GM23338 (cell line): ENCODE results near the gene RGL2. TPM values are rescaled to one million over a fixed set of nuclear protein-coding genes. Genes with fewer than 3 reads are reported as not detected.
A peak's percentile ranks its signal among the peaks of the same experiment; 100 is the strongest.

Experiments
- ATAC-seq: fragments of 200-7000 bp; cut with Tn5 transposase; 3 replicates; pipeline ENCODE4 v1.9.1; 2020
- DNase-seq: peaks from one replicate; pipeline ENCODE4 v3.0.0-alpha.2; 2015; ENCODE audit warnings: low spot score
- H2AFZ ChIP-seq: fragments of 200-600 bp; sonication (generic); 2 replicates; pipeline ENCODE4 v1.8.0; 2016; ENCODE audit warnings: antibody characterized with exemption, mild to moderate bottlenecking, moderate library complexity
- H3F3A ChIP-seq: fragments of 200-600 bp; sonication (generic); replicated peaks from 2 replicates; pipeline ENCODE4 v1.8.0; 2017; ENCODE audit warnings: antibody characterized with exemption, mixed run types, low read depth
- H3K27ac ChIP-seq: fragments of 200-600 bp; sonication (generic); 2 replicates; pipeline ENCODE4 v1.6.1; 2016; ENCODE audit warnings: low read depth
- H3K27me3 ChIP-seq: fragments of 200-600 bp; sonication (generic); 2 replicates; pipeline ENCODE4 v1.8.0; 2016; ENCODE audit warnings: mild to moderate bottlenecking, mixed run types, moderate library complexity; ENCODE audit not compliant: insufficient read depth
- H3K36me3 ChIP-seq: fragments of 200-600 bp; sonication (generic); 2 replicates; pipeline ENCODE4 v1.8.0; 2016; ENCODE audit warnings: mild to moderate bottlenecking; ENCODE audit not compliant: insufficient read depth
- H3K4me1 ChIP-seq: fragments of 200-600 bp; sonication (generic); 2 replicates; pipeline ENCODE4 v1.8.0; 2016; ENCODE audit warnings: mild to moderate bottlenecking, moderate library complexity; ENCODE audit not compliant: insufficient read depth
- H3K4me2 ChIP-seq: fragments of 200-600 bp; sonication (generic); 2 replicates; pipeline ENCODE4 v1.7.1; 2017; ENCODE audit warnings: mixed run types
- H3K4me3 ChIP-seq: fragments of 200-600 bp; sonication (generic); 2 replicates; pipeline ENCODE4 v1.6.1; 2016; ENCODE audit warnings: mixed run types
- H3K79me2 ChIP-seq: fragments of 200-600 bp; sonication (generic); replicated peaks from 2 replicates; pipeline ENCODE4 v1.8.0; 2017; ENCODE audit warnings: mild to moderate bottlenecking; ENCODE audit not compliant: insufficient read depth
- H3K9me2 ChIP-seq: fragments of 200-600 bp; sonication (generic); 2 replicates; pipeline ENCODE4 v1.8.0; 2017; ENCODE audit not compliant: insufficient read depth
- H4K20me1 ChIP-seq: fragments of 200-600 bp; sonication (generic); replicated peaks from 2 replicates; pipeline ENCODE4 v1.8.0; 2017; ENCODE audit warnings: mild to moderate bottlenecking; ENCODE audit not compliant: insufficient read depth
- H3K27ac Mint-ChIP-seq: 2 replicates; pipeline ENCODE4 v1.8.0; 2020; ENCODE audit warnings: inconsistent platforms, mild to moderate bottlenecking, moderate library complexity, mixed read lengths
- H3K27me3 Mint-ChIP-seq: 3 replicates; pipeline ENCODE4 v1.8.0; 2022; ENCODE audit warnings: low read depth, mild to moderate bottlenecking, moderate library complexity, mixed read lengths, inconsistent platforms; ENCODE audit not compliant: insufficient read depth, poor library complexity
- H3K36me3 Mint-ChIP-seq: 3 replicates; pipeline ENCODE4 v1.8.0; 2021; ENCODE audit warnings: low read depth, mild to moderate bottlenecking, inconsistent platforms, moderate library complexity, mixed read lengths
- H3K4me1 Mint-ChIP-seq: 3 replicates; pipeline ENCODE4 v1.8.0; 2020; ENCODE audit warnings: mild to moderate bottlenecking, inconsistent platforms, mixed read lengths
- H3K4me3 Mint-ChIP-seq: 3 replicates; pipeline ENCODE4 v1.8.0; 2021; ENCODE audit warnings: moderate library complexity, mild to moderate bottlenecking, inconsistent platforms, mixed read lengths
- H3K9me3 Mint-ChIP-seq: 3 replicates; pipeline ENCODE4 v1.8.0; 2020; ENCODE audit warnings: moderate library complexity, mild to moderate bottlenecking, inconsistent platforms, mixed read lengths
- EZH2phosphoT487 ChIP-seq: fragments of 200-600 bp; sonication (generic); IDR thresholded peaks from one replicate; pipeline ENCODE4 v1.8.1; 2018; ENCODE audit warnings: antibody characterized with exemption; ENCODE audit not compliant: unreplicated experiment
- JUNB ChIP-seq: IDR thresholded peaks from one replicate; pipeline ENCODE4 v1.6.1; 2016; ENCODE audit warnings: antibody characterized with exemption; ENCODE audit not compliant: unreplicated experiment
- POLR2AphosphoS5 ChIP-seq: IDR thresholded peaks from 2 replicates; pipeline ENCODE4 v1.6.1; 2016; ENCODE audit warnings: antibody characterized with exemption, low read depth
- ZNF114 ChIP-seq: fragments of 250-450 bp; sonication (Bioruptor Pico); IDR thresholded peaks from 2 replicates; pipeline ENCODE4 v1.5.0; 2020; ENCODE audit warnings: mild to moderate bottlenecking, moderate library complexity
- ZNF331 ChIP-seq: fragments of 250-450 bp; sonication (Bioruptor Pico); IDR thresholded peaks from 2 replicates; pipeline ENCODE4 v1.5.0; 2020; ENCODE audit warnings: low read depth, mild to moderate bottlenecking, moderate library complexity
- polyA plus RNA-seq: library from polyadenylated mRNA; unstranded; fragments of >200 nt; fragmentation: Nextera tagmentation; extraction: Ambion mirVana; gene quantifications from 2 replicates; pipeline ENCODE4 v1.2.1, GENCODE V29; 2016
- total RNA-seq: library from RNA; depleted of rRNA; stranded (reverse); fragments of >200 nt; shearing (Covaris generic); gene quantifications from 2 replicates; pipeline ENCODE4 v1.2.3, GENCODE V29; 2014
- TF ChIP-seq, protein P1 (sequence below): fragments of 250-450 bp; sonication (Bioruptor Pico); IDR thresholded peaks from 2 replicates; pipeline ENCODE4 v1.5.0; 2020; ENCODE audit warnings: mild to moderate bottlenecking, moderate library complexity
- TF ChIP-seq, protein P2 (sequence below): IDR thresholded peaks from 2 replicates; pipeline ENCODE4 v1.6.1; 2016; ENCODE audit warnings: antibody characterized with exemption
- TF ChIP-seq, protein P3 (sequence below): IDR thresholded peaks from one replicate; pipeline ENCODE4 v1.6.1; 2018; ENCODE audit warnings: antibody characterized with exemption; ENCODE audit not compliant: unreplicated experiment
- TF ChIP-seq, protein P4 (sequence below), 2 experiments: fragments of 200-600 bp in 1 of 2; sonication (generic) in 1 of 2; conservative IDR thresholded peaks; 2 replicates each; pipeline versions ENCODE4 v1.5.1 to v1.6.1; 2016 to 2017; ENCODE audit warnings: antibody characterized with exemption in 2 of 2, low read depth in 2 of 2, mild to moderate bottlenecking in 2 of 2, moderate library complexity in 1 of 2

The RGL2 gene
- total and polyA plus RNA-seq, 2 experiments from 2014 or later: 28.0 to 52.2 TPM

DNA sequence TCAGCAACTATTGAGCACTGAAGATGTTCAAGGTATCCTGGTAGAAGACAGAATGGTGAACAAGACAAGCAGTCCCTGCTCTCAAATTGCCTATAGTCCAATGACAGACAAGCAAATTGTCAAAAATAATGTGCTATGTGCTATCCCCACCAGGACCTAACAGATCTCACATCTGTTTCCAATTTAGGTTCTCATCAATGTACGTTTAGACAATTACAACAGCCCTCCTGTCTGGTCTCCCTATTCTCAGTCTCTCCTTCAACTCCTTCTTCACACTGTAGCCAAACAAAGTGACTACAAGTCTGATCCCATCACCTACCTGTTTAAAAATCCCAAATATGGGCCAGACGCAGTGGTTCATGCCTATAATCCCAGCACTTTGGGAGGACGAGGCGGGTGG, 7.6 kb upstream of the RGL2 start (continued):
- TF ChIP-seq, protein P1, sequence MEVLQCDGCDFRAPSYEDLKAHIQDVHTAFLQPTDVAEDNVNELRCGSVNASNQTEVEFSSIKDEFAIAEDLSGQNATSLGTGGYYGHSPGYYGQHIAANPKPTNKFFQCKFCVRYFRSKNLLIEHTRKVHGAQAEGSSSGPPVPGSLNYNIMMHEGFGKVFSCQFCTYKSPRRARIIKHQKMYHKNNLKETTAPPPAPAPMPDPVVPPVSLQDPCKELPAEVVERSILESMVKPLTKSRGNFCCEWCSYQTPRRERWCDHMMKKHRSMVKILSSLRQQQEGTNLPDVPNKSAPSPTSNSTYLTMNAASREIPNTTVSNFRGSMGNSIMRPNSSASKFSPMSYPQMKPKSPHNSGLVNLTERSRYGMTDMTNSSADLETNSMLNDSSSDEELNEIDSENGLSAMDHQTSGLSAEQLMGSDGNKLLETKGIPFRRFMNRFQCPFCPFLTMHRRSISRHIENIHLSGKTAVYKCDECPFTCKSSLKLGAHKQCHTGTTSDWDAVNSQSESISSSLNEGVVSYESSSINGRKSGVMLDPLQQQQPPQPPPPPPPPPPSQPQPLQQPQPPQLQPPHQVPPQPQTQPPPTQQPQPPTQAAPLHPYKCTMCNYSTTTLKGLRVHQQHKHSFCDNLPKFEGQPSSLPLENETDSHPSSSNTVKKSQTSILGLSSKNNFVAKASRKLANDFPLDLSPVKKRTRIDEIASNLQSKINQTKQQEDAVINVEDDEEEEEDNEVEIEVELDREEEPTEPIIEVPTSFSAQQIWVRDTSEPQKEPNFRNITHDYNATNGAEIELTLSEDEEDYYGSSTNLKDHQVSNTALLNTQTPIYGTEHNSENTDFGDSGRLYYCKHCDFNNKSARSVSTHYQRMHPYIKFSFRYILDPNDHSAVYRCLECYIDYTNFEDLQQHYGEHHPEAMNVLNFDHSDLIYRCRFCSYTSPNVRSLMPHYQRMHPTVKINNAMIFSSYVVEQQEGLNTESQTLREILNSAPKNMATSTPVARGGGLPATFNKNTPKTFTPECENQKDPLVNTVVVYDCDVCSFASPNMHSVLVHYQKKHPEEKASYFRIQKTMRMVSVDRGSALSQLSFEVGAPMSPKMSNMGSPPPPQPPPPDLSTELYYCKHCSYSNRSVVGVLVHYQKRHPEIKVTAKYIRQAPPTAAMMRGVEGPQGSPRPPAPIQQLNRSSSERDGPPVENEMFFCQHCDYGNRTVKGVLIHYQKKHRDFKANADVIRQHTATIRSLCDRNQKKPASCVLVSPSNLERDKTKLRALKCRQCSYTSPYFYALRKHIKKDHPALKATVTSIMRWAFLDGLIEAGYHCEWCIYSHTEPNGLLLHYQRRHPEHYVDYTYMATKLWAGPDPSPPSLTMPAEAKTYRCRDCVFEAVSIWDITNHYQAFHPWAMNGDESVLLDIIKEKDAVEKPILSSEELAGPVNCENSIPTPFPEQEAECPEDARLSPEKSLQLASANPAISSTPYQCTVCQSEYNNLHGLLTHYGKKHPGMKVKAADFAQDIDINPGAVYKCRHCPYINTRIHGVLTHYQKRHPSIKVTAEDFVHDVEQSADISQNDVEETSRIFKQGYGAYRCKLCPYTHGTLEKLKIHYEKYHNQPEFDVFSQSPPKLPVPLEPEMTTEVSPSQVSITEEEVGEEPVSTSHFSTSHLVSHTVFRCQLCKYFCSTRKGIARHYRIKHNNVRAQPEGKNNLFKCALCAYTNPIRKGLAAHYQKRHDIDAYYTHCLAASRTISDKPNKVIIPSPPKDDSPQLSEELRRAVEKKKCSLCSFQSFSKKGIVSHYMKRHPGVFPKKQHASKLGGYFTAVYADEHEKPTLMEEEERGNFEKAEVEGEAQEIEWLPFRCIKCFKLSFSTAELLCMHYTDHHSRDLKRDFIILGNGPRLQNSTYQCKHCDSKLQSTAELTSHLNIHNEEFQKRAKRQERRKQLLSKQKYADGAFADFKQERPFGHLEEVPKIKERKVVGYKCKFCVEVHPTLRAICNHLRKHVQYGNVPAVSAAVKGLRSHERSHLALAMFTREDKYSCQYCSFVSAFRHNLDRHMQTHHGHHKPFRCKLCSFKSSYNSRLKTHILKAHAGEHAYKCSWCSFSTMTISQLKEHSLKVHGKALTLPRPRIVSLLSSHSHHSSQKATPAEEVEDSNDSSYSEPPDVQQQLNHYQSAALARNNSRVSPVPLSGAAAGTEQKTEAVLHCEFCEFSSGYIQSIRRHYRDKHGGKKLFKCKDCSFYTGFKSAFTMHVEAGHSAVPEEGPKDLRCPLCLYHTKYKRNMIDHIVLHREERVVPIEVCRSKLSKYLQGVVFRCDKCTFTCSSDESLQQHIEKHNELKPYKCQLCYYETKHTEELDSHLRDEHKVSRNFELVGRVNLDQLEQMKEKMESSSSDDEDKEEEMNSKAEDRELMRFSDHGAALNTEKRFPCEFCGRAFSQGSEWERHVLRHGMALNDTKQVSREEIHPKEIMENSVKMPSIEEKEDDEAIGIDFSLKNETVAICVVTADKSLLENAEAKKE (CRISPR knock-in tag): no peak
- TF ChIP-seq POLR2AphosphoS5 (no peak), ZNF114 (no peak), EZH2phosphoT487 (no peak), JUNB (no peak)
- TF ChIP-seq, protein P2, sequence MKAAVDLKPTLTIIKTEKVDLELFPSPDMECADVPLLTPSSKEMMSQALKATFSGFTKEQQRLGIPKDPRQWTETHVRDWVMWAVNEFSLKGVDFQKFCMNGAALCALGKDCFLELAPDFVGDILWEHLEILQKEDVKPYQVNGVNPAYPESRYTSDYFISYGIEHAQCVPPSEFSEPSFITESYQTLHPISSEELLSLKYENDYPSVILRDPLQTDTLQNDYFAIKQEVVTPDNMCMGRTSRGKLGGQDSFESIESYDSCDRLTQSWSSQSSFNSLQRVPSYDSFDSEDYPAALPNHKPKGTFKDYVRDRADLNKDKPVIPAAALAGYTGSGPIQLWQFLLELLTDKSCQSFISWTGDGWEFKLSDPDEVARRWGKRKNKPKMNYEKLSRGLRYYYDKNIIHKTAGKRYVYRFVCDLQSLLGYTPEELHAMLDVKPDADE: no peak

DNA sequence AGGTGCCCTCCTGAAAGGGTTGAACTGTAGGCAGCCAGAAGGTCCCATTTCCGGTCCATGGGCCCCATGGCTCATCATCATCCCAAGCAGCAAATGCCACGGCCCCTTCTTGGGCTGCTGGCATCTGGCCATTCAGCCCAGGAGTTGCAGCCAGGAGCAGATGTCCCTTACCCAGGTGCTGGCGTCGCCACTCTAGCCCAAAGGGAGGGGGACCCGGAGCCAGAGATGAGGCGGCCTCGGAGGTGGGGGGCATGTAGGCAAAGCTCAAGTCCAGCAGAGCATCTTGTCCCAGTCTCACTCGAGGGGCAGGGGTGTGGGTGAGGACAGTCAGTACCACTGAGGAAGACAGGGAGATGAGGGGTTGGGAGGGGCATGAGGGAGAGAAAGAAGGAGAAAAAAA, 6.3 kb upstream of the RGL2 start:
- Mint-ChIP-seq H3K4me1 (peaks cover 6% of the 10 kb centered on the region; the same call in 2 of the 3 replicates), H3K27me3 (peaks cover 14% of the 10 kb centered on the region), H3K36me3 (peaks cover 6% of the 10 kb centered on the region), H3K4me3 (no peak overlapping the region), H3K27ac (no peak overlapping the region), H3K9me3 (no peaks in the 10 kb centered on the region)
- no peak for ATAC-seq
- no peak overlapping the region for H3K27ac ChIP-seq
- H4K20me1 ChIP-seq: peaks cover 20% of the 10 kb centered on the region
- H3K27me3 ChIP-seq: no peaks in the 10 kb centered on the region
- H3K79me2 ChIP-seq: peaks cover 28% of the 10 kb centered on the region
- no peak overlapping the region for H3K4me3 ChIP-seq
- H3K4me1 ChIP-seq: no peaks in the 10 kb centered on the region
- H2AFZ ChIP-seq: no peak overlapping the region
- H3K4me2 ChIP-seq: no peak overlapping the region
- no peaks in the 10 kb centered on the region for H3K9me2 ChIP-seq
- no peak for DNase-seq
- TF ChIP-seq EZH2phosphoT487: no peak
- TF ChIP-seq ZNF114: no peak
- TF ChIP-seq POLR2AphosphoS5: 0 out of 2 replicates have a peak, but pooled peaks have one; percentile 22
- TF ChIP-seq ZNF331 (CRISPR knock-in tag): no peak
- TF ChIP-seq, protein P3, sequence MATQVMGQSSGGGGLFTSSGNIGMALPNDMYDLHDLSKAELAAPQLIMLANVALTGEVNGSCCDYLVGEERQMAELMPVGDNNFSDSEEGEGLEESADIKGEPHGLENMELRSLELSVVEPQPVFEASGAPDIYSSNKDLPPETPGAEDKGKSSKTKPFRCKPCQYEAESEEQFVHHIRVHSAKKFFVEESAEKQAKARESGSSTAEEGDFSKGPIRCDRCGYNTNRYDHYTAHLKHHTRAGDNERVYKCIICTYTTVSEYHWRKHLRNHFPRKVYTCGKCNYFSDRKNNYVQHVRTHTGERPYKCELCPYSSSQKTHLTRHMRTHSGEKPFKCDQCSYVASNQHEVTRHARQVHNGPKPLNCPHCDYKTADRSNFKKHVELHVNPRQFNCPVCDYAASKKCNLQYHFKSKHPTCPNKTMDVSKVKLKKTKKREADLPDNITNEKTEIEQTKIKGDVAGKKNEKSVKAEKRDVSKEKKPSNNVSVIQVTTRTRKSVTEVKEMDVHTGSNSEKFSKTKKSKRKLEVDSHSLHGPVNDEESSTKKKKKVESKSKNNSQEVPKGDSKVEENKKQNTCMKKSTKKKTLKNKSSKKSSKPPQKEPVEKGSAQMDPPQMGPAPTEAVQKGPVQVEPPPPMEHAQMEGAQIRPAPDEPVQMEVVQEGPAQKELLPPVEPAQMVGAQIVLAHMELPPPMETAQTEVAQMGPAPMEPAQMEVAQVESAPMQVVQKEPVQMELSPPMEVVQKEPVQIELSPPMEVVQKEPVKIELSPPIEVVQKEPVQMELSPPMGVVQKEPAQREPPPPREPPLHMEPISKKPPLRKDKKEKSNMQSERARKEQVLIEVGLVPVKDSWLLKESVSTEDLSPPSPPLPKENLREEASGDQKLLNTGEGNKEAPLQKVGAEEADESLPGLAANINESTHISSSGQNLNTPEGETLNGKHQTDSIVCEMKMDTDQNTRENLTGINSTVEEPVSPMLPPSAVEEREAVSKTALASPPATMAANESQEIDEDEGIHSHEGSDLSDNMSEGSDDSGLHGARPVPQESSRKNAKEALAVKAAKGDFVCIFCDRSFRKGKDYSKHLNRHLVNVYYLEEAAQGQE: no peak
- TF ChIP-seq, protein P4, sequence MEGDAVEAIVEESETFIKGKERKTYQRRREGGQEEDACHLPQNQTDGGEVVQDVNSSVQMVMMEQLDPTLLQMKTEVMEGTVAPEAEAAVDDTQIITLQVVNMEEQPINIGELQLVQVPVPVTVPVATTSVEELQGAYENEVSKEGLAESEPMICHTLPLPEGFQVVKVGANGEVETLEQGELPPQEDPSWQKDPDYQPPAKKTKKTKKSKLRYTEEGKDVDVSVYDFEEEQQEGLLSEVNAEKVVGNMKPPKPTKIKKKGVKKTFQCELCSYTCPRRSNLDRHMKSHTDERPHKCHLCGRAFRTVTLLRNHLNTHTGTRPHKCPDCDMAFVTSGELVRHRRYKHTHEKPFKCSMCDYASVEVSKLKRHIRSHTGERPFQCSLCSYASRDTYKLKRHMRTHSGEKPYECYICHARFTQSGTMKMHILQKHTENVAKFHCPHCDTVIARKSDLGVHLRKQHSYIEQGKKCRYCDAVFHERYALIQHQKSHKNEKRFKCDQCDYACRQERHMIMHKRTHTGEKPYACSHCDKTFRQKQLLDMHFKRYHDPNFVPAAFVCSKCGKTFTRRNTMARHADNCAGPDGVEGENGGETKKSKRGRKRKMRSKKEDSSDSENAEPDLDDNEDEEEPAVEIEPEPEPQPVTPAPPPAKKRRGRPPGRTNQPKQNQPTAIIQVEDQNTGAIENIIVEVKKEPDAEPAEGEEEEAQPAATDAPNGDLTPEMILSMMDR (conservative IDR thresholded peaks at IDR 0.05; ENCODE audit: low read depth in 2 of 2): no peak
- H3F3A ChIP-seq: 0 out of 2 replicates have a peak, but pooled peaks cover under 1% of the 10 kb centered on the region
- no peaks in the 10 kb centered on the region for H3K36me3 ChIP-seq
